ENCODE results near the gene SERTAD2. TPM values are rescaled to one million over a fixed set of nuclear protein-coding genes. Genes with fewer than 3 reads are reported as not detected.

The SERTAD2 gene
- total RNA-seq, 1 donor from 2014 or later: 9.4 TPM

DNA sequence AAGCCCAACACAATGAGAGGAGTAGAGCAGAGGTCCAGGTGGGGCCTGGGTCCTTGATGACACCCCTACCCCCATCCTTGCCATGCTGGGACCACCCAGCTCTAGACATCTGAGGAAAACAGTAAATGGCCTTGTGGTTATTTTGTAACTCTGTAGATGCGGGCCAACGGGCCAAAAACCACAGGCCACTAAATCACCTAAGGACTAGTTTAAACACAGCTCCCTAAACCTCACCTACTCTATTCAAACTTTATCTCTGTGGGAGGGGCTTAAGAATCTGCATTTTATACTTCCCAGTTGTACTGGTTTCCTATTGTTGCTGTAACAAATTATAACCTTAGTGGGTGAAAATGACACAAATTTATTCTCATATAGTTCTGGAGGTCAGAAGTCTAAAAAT, 19.0 kb upstream of the SERTAD2 start:
- H3K4me1 ChIP-seq (ENCODE audit: control insufficient read depth in 3 of 3, insufficient read depth in 3 of 3, low read length in 3 of 3): no peaks in the 10 kb centered on the region
- no peak overlapping the region for H3K4me3 ChIP-seq (ENCODE audit: low read length in 3 of 3)
- no peaks in the 10 kb centered on the region for H3K9me3 ChIP-seq (ENCODE audit: control insufficient read depth in 3 of 3, low read length in 3 of 3)
- no peak overlapping the region for H3K9ac ChIP-seq (ENCODE audit: low read depth in 1 of 3, low read length in 3 of 3)
- H3K27ac ChIP-seq (ENCODE audit: low read depth, low read length): no peak overlapping the region
- H3K27me3 ChIP-seq (ENCODE audit: control insufficient read depth in 3 of 3, insufficient read depth in 3 of 3, low read length in 3 of 3): no peaks in the 10 kb centered on the region
- H3K36me3 ChIP-seq (ENCODE audit: control insufficient read depth in 3 of 3, insufficient read depth in 3 of 3, low read length in 3 of 3): no peaks in the 10 kb centered on the region

DNA sequence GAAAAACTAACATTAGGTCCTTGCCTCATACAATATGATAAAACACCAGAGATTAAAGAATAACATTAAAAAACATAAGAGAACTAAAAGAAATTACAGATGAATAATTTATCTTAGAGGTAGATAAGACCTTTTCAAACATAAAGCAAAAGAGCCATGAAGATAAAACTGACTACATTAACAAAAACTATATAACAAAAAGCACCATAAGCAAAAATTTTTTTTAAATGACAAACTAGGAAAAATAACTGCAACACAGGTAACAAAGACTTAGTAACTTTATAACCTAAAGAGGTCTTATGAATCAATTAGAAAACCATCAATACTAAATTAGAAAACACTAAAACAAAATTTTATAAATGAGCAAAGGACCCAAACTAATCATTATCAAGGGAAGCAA, 16.3 kb upstream of the SERTAD2 start:
- Histone ChIP-seq H3K4me3 (ENCODE audit: low read length in 3 of 3) (no peak overlapping the region), H3K4me1 (ENCODE audit: control insufficient read depth in 3 of 3, insufficient read depth in 3 of 3, low read length in 3 of 3) (peaks cover 0 to 8% (median 5%) of the 10 kb centered on the region in 3 donors), H3K9me3 (ENCODE audit: control insufficient read depth in 3 of 3, low read length in 3 of 3) (no peaks in the 10 kb centered on the region), H3K36me3 (ENCODE audit: control insufficient read depth in 3 of 3, insufficient read depth in 3 of 3, low read length in 3 of 3) (no peaks in the 10 kb centered on the region), H3K27me3 (ENCODE audit: control insufficient read depth in 3 of 3, insufficient read depth in 3 of 3, low read length in 3 of 3) (no peaks in the 10 kb centered on the region), H3K27ac (ENCODE audit: low read depth, low read length) (no peak overlapping the region), H3K9ac (ENCODE audit: low read depth in 1 of 3, low read length in 3 of 3) (no peak overlapping the region)

DNA sequence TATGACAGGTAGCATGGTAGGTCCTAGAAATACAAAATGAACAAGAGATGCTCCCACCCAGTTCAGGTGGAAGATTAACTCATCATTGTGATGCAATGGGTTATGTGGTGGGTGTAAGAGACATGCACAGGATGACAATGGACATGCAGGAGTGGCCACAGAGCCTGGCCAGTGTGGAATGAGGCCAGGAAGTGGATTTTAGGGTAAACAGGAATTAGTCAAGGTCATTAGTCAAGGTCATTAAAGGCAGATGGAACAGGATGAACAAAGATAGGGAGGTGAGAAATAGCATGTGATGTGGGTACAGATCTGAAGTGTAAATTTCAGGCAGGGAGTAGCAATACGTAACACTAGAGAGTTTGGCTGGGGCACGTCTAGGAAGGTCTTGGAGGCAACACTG, 15.6 kb upstream of the SERTAD2 start:
- H3K4me1 ChIP-seq (ENCODE audit: control insufficient read depth in 3 of 3, insufficient read depth in 3 of 3, low read length in 3 of 3): peaks cover 0 to 8% (median 5%) of the 10 kb centered on the region in 3 donors
- no peaks in the 10 kb centered on the region for H3K36me3 ChIP-seq (ENCODE audit: control insufficient read depth in 3 of 3, insufficient read depth in 3 of 3, low read length in 3 of 3)
- no peaks in the 10 kb centered on the region for H3K9me3 ChIP-seq (ENCODE audit: control insufficient read depth in 3 of 3, low read length in 3 of 3)
- H3K4me3 ChIP-seq (ENCODE audit: low read length in 3 of 3): no peak overlapping the region
- H3K27me3 ChIP-seq (ENCODE audit: control insufficient read depth in 3 of 3, insufficient read depth in 3 of 3, low read length in 3 of 3): no peaks in the 10 kb centered on the region
- no peak overlapping the region for H3K27ac ChIP-seq (ENCODE audit: low read depth, low read length)
- H3K9ac ChIP-seq (ENCODE audit: low read depth in 1 of 3, low read length in 3 of 3): no peak overlapping the region

DNA sequence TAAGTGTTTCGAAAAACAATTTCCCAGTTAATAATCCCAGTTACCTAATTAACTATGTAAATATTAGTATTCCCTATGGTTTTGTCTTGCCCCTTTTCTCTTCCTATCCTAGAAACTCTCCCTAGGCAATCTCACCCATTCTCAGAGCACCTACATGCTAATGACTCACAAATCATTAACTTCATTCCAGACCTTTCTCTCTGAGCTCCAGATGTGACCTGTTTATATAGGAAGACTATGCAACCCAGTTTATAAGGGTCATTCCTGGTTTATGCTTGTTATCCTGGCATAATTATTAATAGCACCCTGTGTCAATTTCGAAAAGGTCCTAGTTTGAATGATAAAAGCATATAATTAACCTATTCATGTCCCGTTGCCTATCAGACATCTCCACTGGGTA, 14.8 kb upstream of the SERTAD2 start:
- Histone ChIP-seq H3K27me3 (ENCODE audit: control insufficient read depth in 3 of 3, insufficient read depth in 3 of 3, low read length in 3 of 3) (no peaks in the 10 kb centered on the region), H3K4me3 (ENCODE audit: low read length in 3 of 3) (no peak overlapping the region), H3K9me3 (ENCODE audit: control insufficient read depth in 3 of 3, low read length in 3 of 3) (no peaks in the 10 kb centered on the region), H3K9ac (ENCODE audit: low read depth in 1 of 3, low read length in 3 of 3) (no peak overlapping the region), H3K4me1 (ENCODE audit: control insufficient read depth in 3 of 3, insufficient read depth in 3 of 3, low read length in 3 of 3) (peaks cover 0 to 8% (median 5%) of the 10 kb centered on the region in 3 donors), H3K36me3 (ENCODE audit: control insufficient read depth in 3 of 3, insufficient read depth in 3 of 3, low read length in 3 of 3) (no peaks in the 10 kb centered on the region), H3K27ac (ENCODE audit: low read depth, low read length) (no peak overlapping the region)

DNA sequence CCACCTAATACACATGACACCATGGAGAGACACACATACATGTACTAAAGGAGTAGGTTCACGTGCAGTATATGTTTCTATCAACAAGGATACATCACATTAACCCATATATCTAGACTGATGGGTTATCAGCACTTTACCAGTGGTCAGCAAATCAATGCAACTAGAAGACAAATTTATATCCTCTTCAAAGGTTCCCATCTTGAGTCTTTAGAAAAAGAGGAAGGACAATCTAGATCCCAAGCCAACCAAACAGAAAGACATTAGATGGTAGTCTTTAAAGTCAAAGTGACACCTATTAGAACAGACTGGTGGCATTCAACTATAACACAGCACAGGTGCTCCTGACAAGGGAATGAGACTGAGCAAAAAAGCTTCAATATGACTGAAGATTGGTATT, 13.8 kb upstream of the SERTAD2 start:
- Histone ChIP-seq H3K9ac (ENCODE audit: low read depth in 1 of 3, low read length in 3 of 3) (no peak overlapping the region), H3K27me3 (ENCODE audit: control insufficient read depth in 3 of 3, insufficient read depth in 3 of 3, low read length in 3 of 3) (no peaks in the 10 kb centered on the region), H3K4me3 (ENCODE audit: low read length in 3 of 3) (no peak overlapping the region), H3K27ac (ENCODE audit: low read depth, low read length) (no peak overlapping the region), H3K36me3 (ENCODE audit: control insufficient read depth in 3 of 3, insufficient read depth in 3 of 3, low read length in 3 of 3) (no peaks in the 10 kb centered on the region), H3K9me3 (ENCODE audit: control insufficient read depth in 3 of 3, low read length in 3 of 3) (no peaks in the 10 kb centered on the region), H3K4me1 (ENCODE audit: control insufficient read depth in 3 of 3, insufficient read depth in 3 of 3, low read length in 3 of 3) (peaks cover 0 to 8% (median 5%) of the 10 kb centered on the region in 3 donors)

DNA sequence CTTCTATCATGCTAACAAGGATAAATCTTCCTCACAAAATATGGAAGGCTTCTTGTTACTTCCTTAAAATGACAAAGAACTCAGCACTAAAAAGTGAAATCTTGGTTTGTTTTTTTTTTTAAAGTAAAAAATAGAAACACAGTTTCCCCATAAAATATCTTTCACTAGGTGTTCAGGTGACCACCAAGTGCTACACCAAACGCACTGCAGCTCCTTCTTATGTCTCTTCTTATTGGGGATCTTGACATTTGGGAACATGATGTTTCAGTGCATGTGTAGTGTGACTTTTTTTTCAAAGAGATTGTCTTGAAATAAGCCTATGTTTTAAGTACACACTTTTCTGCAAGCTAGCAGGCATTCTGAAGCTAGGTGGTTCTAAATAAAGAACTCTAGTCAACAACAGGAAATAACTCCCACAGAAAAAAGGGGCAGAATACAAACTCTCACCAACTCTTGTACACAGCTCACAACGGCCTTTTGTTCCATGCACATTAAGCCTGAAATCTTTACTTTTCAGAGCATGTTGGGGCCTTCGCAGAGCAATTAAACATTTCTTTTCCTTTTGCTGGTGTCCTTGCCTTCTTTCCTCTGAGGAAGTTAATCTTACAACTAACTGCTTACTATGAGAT, 13.2 kb upstream of the SERTAD2 start:
- H3K4me1 ChIP-seq (ENCODE audit: control insufficient read depth in 3 of 3, insufficient read depth in 3 of 3, low read length in 3 of 3): peaks cover 0 to 8% (median 5%) of the 10 kb centered on the region in 3 donors
- H3K36me3 ChIP-seq (ENCODE audit: control insufficient read depth in 3 of 3, insufficient read depth in 3 of 3, low read length in 3 of 3): no peaks in the 10 kb centered on the region
- peak overlapping the region; percentile 6 for H3K27ac ChIP-seq (ENCODE audit: low read depth, low read length)
- no peak overlapping the region for H3K9ac ChIP-seq (ENCODE audit: low read depth in 1 of 3, low read length in 3 of 3)
- H3K9me3 ChIP-seq (ENCODE audit: control insufficient read depth in 3 of 3, low read length in 3 of 3): no peaks in the 10 kb centered on the region
- H3K4me3 ChIP-seq (ENCODE audit: low read length in 3 of 3): no peak overlapping the region
- H3K27me3 ChIP-seq (ENCODE audit: control insufficient read depth in 3 of 3, insufficient read depth in 3 of 3, low read length in 3 of 3): no peaks in the 10 kb centered on the region

DNA sequence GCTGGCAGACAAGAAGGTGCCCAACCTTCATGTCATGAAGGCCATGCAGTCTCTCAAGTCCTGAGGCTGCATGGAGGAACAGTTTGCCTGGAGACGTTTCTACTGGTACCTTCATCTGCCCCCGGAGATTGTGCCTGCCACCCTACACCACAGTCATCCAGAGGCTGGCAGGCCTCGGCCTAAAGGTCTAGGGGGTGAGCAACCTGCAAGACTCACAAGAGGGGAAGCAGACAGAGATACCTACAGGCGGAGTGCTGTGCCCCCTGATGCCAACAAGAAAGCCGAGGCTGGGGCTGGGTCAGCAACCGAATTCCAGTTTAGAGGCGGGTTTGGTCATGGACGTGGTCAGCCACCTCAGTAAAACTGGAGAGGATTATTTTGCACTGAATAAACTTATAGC, 12.0 kb upstream of the SERTAD2 start:
- H3K27ac ChIP-seq (ENCODE audit: low read depth, low read length): no peak overlapping the region
- H3K4me1 ChIP-seq (ENCODE audit: control insufficient read depth in 3 of 3, insufficient read depth in 3 of 3, low read length in 3 of 3): peaks cover 0 to 8% (median 5%) of the 10 kb centered on the region in 3 donors
- no peak overlapping the region for H3K9ac ChIP-seq (ENCODE audit: low read depth in 1 of 3, low read length in 3 of 3)
- H3K27me3 ChIP-seq (ENCODE audit: control insufficient read depth in 3 of 3, insufficient read depth in 3 of 3, low read length in 3 of 3): no peaks in the 10 kb centered on the region
- no peaks in the 10 kb centered on the region for H3K36me3 ChIP-seq (ENCODE audit: control insufficient read depth in 3 of 3, insufficient read depth in 3 of 3, low read length in 3 of 3)
- H3K4me3 ChIP-seq (ENCODE audit: low read length in 3 of 3): no peak overlapping the region
- H3K9me3 ChIP-seq (ENCODE audit: control insufficient read depth in 3 of 3, low read length in 3 of 3): no peaks in the 10 kb centered on the region

DNA sequence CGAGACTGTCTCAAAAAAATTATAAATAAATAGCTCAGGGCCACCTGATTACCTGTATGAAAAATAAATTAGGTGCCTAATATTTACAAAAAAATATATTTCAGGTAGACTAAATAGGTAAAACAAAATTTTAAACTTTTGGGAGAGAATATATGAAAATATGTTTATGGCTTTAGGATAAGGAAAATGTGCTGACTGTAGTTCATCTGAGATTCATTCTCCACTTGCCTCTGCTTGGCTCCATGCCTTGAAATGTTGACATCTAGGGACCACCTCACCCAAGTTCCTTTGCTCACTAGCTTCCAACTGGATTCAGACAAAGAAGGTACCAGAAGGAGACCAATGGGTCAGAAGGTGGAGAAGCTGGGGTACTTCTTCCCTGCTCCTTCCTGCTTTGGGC, 9.7 kb upstream of the SERTAD2 start:
- H3K27ac ChIP-seq (ENCODE audit: low read depth, low read length): no peak overlapping the region
- no peaks in the 10 kb centered on the region for H3K27me3 ChIP-seq (ENCODE audit: control insufficient read depth in 3 of 3, insufficient read depth in 3 of 3, low read length in 3 of 3)
- H3K36me3 ChIP-seq (ENCODE audit: control insufficient read depth in 3 of 3, insufficient read depth in 3 of 3, low read length in 3 of 3): no peaks in the 10 kb centered on the region
- no peak overlapping the region for H3K4me3 ChIP-seq (ENCODE audit: low read length in 3 of 3)
- H3K4me1 ChIP-seq (ENCODE audit: control insufficient read depth in 3 of 3, insufficient read depth in 3 of 3, low read length in 3 of 3): peaks cover 0 to 8% (median 5%) of the 10 kb centered on the region in 3 donors
- H3K9ac ChIP-seq (ENCODE audit: low read depth in 1 of 3, low read length in 3 of 3): no peak overlapping the region
- H3K9me3 ChIP-seq (ENCODE audit: control insufficient read depth in 3 of 3, low read length in 3 of 3): no peaks in the 10 kb centered on the region

DNA sequence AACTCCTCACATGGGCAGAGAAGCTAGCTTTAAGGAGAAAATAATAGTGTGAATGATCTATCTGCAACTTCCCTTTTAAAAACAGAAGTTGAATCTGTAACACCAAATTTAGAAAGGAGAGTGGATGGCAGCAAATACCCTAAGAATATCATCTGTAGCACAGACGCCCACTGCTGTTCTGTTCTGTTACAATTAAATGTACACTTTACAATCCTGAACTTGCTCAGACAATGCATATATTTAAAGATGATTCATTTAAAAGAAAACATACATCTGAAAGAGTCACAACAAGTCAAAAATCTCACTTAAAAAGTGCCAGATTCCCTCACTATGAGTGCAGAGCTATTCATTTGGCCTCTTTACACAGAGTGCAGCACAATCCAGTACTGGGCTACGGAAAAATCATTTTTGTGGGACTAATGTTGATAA, 8.0 kb upstream of the SERTAD2 start:
- Histone ChIP-seq H3K27me3 (ENCODE audit: control insufficient read depth in 3 of 3, insufficient read depth in 3 of 3, low read length in 3 of 3) (no peaks in the 10 kb centered on the region), H3K27ac (ENCODE audit: low read depth, low read length) (no peak overlapping the region), H3K9me3 (ENCODE audit: control insufficient read depth in 3 of 3, low read length in 3 of 3) (no peaks in the 10 kb centered on the region), H3K4me3 (ENCODE audit: low read length in 3 of 3) (no peak overlapping the region), H3K9ac (ENCODE audit: low read depth in 1 of 3, low read length in 3 of 3) (no peak overlapping the region), H3K36me3 (ENCODE audit: control insufficient read depth in 3 of 3, insufficient read depth in 3 of 3, low read length in 3 of 3) (no peaks in the 10 kb centered on the region), H3K4me1 (ENCODE audit: control insufficient read depth in 3 of 3, insufficient read depth in 3 of 3, low read length in 3 of 3) (peaks cover 0 to 2% (median under 1%) of the 10 kb centered on the region in 3 donors)

DNA sequence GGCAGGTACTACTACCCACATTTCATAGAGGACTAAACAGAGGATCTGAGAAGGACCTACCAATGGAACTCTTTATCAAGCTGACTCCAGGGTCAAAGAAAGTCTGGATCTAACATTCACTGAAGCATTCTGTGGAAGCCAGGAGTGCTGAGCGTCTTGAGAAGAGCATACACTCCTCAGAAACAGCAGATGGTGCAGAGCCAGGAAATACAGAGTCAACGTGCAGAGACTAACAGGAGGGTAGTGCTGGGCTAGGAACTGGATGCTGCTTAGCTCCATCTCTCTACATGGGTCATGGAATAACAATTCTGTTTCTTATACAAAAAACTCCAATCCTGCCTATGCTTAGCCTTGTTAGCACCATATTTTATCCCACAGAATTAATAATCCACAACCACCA, 5.5 kb upstream of the SERTAD2 start:
- H3K27ac ChIP-seq (ENCODE audit: low read depth, low read length): no peak overlapping the region
- no peaks in the 10 kb centered on the region for H3K36me3 ChIP-seq (ENCODE audit: control insufficient read depth in 3 of 3, insufficient read depth in 3 of 3, low read length in 3 of 3)
- H3K4me3 ChIP-seq (ENCODE audit: low read length in 3 of 3): no peak overlapping the region
- H3K27me3 ChIP-seq (ENCODE audit: control insufficient read depth in 3 of 3, insufficient read depth in 3 of 3, low read length in 3 of 3): no peaks in the 10 kb centered on the region
- no peak overlapping the region for H3K9ac ChIP-seq (ENCODE audit: low read depth in 1 of 3, low read length in 3 of 3)
- peaks cover 3 to 9% (median 6%) of the 10 kb centered on the region in 3 donors for H3K4me1 ChIP-seq (ENCODE audit: control insufficient read depth in 3 of 3, insufficient read depth in 3 of 3, low read length in 3 of 3)
- H3K9me3 ChIP-seq (ENCODE audit: control insufficient read depth in 3 of 3, low read length in 3 of 3): no peaks in the 10 kb centered on the region

Measured in skeletal muscle tissue (tissue), 4 donors.